Skeletal muscle tissue (tissue), 4 donors: ENCODE results near the gene KCTD4. TPM values are rescaled to one million over a fixed set of nuclear protein-coding genes. Genes with fewer than 3 reads are reported as not detected.

Experiments used
- H3K27ac ChIP-seq: one replicate; pipeline ENCODE4 v1.7.0; 2013; ENCODE audit warnings: mild to moderate bottlenecking, low read depth, low read length, inconsistent platforms
- H3K27me3 ChIP-seq, 3 donors: one replicate each; pipeline ENCODE4 v1.7.0; 2013; ENCODE audit warnings: low read length in 3 of 3; ENCODE audit not compliant: control insufficient read depth in 3 of 3, insufficient read depth in 3 of 3
- H3K36me3 ChIP-seq, 3 donors: one replicate each; pipeline ENCODE4 v1.7.0; 2013; ENCODE audit warnings: low read length in 3 of 3; ENCODE audit not compliant: control insufficient read depth in 3 of 3, insufficient read depth in 3 of 3
- H3K4me1 ChIP-seq, 3 donors: one replicate each; pipeline ENCODE4 v1.7.0; 2013; ENCODE audit warnings: low read length in 3 of 3, mild to moderate bottlenecking in 3 of 3; ENCODE audit not compliant: control insufficient read depth in 3 of 3, insufficient read depth in 3 of 3
- H3K4me3 ChIP-seq, 3 donors: one replicate each; pipeline ENCODE4 v1.7.0; 2013; ENCODE audit warnings: low read length in 3 of 3
- H3K9ac ChIP-seq, 3 donors: one replicate each; pipeline ENCODE4 v1.7.0; 2013; ENCODE audit warnings: low read length in 3 of 3, mild to moderate bottlenecking in 3 of 3, moderate library complexity in 2 of 3, low read depth in 1 of 3
- H3K9me3 ChIP-seq, 3 donors: one replicate each; pipeline ENCODE4 v1.7.0; 2013; ENCODE audit warnings: low read length in 3 of 3; ENCODE audit not compliant: control insufficient read depth in 3 of 3
- total RNA-seq: library from RNA; depleted of rRNA; stranded (reverse); fragments of >200 nt; gene quantifications from one replicate; pipeline ENCODE4 v1.2.3, GENCODE V29; 2014
- donor health status: Osteomylitis.

Gene KCTD4
- total RNA-seq, 1 donor from 2014 or later = not detected

GRCh38 chr13:45162821-45163220 lies 38.0 kb downstream of the KCTD4 start:
- no peak overlapping the region for H3K27ac ChIP-seq
- H3K9ac ChIP-seq = no peak overlapping the region
- H3K9me3 ChIP-seq = no peaks in the 10 kb centered on the region
- H3K36me3 ChIP-seq = peaks cover 0 to 7% (median 0%) of the 10 kb centered on the region in 3 donors
- no peaks in the 10 kb centered on the region for H3K4me1 ChIP-seq
- H3K27me3 ChIP-seq = no peaks in the 10 kb centered on the region
- no peak overlapping the region for H3K4me3 ChIP-seq

- Histone ChIP-seq H3K9ac (no peak overlapping the region), H3K4me1 (no peaks in the 10 kb centered on the region), H3K36me3 (peaks cover 0 to 7% (median 0%) of the 10 kb centered on the region in 3 donors), H3K9me3 (no peaks in the 10 kb centered on the region), H3K4me3 (no peak overlapping the region), H3K27ac (no peak overlapping the region), H3K27me3 (no peaks in the 10 kb centered on the region)
Measured at GRCh38 chr13:45162194-45162593, 38.7 kb downstream of the KCTD4 start.

- Histone ChIP-seq H3K9ac (no peak overlapping the region), H3K4me3 (no peak overlapping the region), H3K9me3 (no peaks in the 10 kb centered on the region), H3K27me3 (no peaks in the 10 kb centered on the region), H3K4me1 (no peaks in the 10 kb centered on the region), H3K27ac (no peak overlapping the region), H3K36me3 (peaks cover 0 to 4% (median 0%) of the 10 kb centered on the region in 3 donors)
Measured at GRCh38 chr13:45156565-45157361, 44.1 kb downstream of the KCTD4 start.

GRCh38 chr13:45149964-45150363 lies 50.9 kb downstream of the KCTD4 start:
- Histone ChIP-seq H3K27ac (no peak overlapping the region), H3K4me3 (no peak overlapping the region), H3K9me3 (no peaks in the 10 kb centered on the region), H3K27me3 (no peaks in the 10 kb centered on the region), H3K36me3 (no peaks in the 10 kb centered on the region), H3K4me1 (no peaks in the 10 kb centered on the region), H3K9ac (no peak overlapping the region)

- H3K27ac ChIP-seq = no peak overlapping the region
- peaks cover 0 to 8% (median 0%) of the 10 kb centered on the region in 3 donors for H3K36me3 ChIP-seq
- H3K27me3 ChIP-seq = no peaks in the 10 kb centered on the region
- no peak overlapping the region for H3K4me3 ChIP-seq
- H3K9ac ChIP-seq = no peak overlapping the region
- no peaks in the 10 kb centered on the region for H3K9me3 ChIP-seq
- no peaks in the 10 kb centered on the region for H3K4me1 ChIP-seq
Measured at GRCh38 chr13:45143346-45143751, 57.5 kb downstream of the KCTD4 start.

Other genes starting within 250 kb of the KCTD4 start
- gene NUFIP1, start 211.6 kb downstream of the KCTD4 start, total RNA-seq = 3.7 TPM
- gene GPALPP1, start 211.5 kb downstream of the KCTD4 start, total RNA-seq = 15.1 TPM
- gene GTF2F2, start 80.5 kb downstream of the KCTD4 start, total RNA-seq = 15.7 TPM
- gene TPT1, start 140.1 kb upstream of the KCTD4 start, total RNA-seq = 4,283 TPM
- 12.5 TPM for gene SLC25A30, start 217.3 kb upstream of the KCTD4 start, total RNA-seq